AG10803 (cell line): Measurements from ENCODE around the gene CYFIP1.

ENCODE experiments used
- DNase-seq: peaks from one replicate; pipeline ENCODE4 v3.0.0; 2010; ENCODE audit warnings: low read depth
- H3K4me3 ChIP-seq: 2 replicates; pipeline ENCODE4 v1.5.1; 2011; ENCODE audit warnings: mild to moderate bottlenecking, low read length, control low read depth
- TF ChIP-seq, protein P1 (sequence below): conservative IDR thresholded peaks from 2 replicates; pipeline ENCODE4 v1.5.1; 2011; ENCODE audit warnings: mild to moderate bottlenecking, low read length, control low read depth, inconsistent platforms

The CYFIP1 gene

DNA sequence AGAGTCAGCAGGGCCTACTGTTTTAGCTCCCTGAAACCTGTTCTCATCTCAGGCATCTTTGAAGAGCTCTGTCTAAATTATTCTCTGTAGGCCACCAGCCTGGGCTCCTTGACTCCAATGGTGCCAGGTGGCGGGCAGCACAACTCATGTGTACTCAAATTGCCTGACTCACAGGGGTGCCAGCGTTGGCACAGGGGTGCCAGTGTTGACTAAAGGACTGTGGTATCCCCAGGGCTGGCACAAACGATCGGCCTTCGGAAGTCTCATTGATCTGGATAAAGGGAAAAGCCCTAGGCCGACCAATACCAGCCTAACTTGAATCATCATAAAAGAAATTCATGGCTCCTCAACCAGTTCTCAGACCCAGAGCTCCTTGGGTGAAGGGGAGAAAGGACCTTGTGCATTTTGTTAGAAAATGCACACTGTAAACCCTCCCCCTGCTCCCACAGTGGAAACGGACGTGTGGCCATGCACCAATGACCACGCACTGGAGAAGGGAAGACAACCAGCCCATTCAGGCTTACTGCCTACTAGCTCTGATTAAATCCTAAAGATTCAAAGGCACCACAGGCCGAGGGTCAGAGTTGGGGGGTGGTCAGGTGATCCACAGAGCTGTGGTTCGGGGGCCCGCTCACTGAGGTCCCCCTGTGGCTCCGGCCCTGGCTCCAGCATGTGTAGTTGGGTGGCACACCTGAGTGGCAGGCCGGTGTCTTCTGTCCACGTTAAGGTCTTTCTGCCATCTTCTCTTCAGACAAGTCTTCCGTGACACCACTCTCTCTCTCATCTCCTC lies 72.8 kb downstream of the CYFIP1 start:
- TF ChIP-seq, protein P1, sequence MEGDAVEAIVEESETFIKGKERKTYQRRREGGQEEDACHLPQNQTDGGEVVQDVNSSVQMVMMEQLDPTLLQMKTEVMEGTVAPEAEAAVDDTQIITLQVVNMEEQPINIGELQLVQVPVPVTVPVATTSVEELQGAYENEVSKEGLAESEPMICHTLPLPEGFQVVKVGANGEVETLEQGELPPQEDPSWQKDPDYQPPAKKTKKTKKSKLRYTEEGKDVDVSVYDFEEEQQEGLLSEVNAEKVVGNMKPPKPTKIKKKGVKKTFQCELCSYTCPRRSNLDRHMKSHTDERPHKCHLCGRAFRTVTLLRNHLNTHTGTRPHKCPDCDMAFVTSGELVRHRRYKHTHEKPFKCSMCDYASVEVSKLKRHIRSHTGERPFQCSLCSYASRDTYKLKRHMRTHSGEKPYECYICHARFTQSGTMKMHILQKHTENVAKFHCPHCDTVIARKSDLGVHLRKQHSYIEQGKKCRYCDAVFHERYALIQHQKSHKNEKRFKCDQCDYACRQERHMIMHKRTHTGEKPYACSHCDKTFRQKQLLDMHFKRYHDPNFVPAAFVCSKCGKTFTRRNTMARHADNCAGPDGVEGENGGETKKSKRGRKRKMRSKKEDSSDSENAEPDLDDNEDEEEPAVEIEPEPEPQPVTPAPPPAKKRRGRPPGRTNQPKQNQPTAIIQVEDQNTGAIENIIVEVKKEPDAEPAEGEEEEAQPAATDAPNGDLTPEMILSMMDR = no peak
- no peak overlapping the region for H3K4me3 ChIP-seq
- no peak for DNase-seq

DNA sequence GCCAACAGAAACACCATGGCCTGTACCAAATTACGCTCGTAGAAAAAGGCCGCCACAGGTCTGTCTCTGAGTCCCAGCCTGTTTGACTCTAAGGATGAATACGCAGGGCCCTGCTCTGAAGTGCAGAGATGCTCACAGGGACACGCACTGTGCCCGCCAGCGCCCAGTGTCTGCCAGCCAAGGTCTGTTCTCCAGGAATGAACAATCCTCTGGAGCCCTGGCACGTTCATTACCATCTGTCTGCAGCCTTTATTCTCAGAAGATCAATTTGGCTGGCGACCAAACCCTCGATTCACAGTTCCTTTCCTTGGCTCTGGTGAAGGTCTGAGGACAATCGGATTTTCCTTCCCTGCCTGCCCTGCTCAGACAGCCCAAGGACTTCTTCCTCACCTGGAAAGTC lies 75.4 kb downstream of the CYFIP1 start:
- H3K4me3 ChIP-seq = no peak overlapping the region
- peak; percentile 4 for DNase-seq
- TF ChIP-seq, protein P1 = no peak

DNA sequence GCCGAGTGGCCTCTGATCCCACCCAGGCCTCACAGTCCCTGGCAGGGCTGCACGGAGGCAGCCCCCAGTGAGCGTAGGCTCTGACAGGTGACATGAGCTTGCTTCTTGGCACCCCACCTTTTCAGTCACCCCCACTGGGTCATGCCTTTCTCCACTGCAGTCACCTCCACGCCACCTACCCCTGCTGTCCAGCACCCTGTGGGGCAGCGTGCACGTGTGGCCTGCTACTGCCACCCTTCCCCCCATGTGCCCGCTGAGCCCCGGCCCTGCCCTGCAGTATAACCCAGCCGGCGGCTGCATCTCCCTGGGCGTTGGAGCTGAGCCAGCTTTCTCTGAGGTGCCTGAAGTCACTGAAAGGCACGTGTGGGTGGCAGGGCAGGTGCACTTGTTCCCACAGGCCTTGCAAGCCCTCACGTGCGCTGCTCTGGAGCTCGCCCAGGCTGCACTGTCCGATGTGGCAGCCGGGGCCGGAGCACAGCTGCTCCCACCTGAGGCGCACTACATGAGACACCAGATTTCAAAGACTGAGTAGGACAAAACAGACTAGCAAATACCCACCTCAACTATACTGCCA lies 76.1 kb downstream of the CYFIP1 start:
- DNase-seq = no peak
- H3K4me3 ChIP-seq = no peak overlapping the region
- TF ChIP-seq, protein P1 = no peak

DNA sequence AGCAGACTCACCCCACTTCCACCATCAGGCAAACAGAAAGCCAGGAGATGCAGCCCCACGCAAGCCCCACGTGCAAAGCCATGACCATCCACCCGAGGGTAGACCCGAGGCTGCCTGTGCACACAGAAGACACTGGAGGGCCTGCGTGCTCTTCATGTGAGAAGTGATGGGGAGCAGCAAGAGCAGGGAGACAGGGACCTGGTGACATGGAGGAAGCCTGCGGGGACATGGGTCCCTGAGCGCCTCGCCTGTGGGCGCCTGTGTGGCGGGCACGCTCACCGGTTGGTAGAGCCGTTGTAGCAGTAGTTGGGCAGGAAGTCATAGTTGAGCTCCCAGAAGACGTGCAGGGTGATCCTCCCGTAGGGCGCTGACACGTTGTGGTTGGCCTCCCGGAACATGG lies 76.7 kb downstream of the CYFIP1 start:
- TF ChIP-seq, protein P1 = no peak
- H3K4me3 ChIP-seq = no peak overlapping the region
- no peak for DNase-seq

DNA sequence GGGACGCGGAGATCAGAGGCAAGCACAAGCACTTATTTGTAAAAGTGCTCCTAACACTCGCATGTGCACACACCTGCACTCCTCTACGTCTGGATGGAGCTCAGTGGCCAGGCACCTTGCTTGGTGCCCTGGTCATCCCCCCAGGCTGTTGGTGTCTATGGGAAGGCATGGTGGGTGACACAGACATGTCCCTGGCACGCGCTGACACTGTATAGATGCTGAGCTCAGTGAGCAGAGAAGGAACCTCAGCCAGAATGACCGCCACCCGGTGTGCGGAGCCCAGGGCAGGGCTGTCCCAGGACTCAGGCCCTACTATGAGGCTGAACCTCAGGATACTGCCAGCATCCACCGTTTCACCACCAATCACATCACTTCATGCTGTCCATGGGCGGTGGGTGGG lies 77.2 kb downstream of the CYFIP1 start:
- no peak for DNase-seq
- TF ChIP-seq, protein P1 = no peak
- no peak overlapping the region for H3K4me3 ChIP-seq

DNA sequence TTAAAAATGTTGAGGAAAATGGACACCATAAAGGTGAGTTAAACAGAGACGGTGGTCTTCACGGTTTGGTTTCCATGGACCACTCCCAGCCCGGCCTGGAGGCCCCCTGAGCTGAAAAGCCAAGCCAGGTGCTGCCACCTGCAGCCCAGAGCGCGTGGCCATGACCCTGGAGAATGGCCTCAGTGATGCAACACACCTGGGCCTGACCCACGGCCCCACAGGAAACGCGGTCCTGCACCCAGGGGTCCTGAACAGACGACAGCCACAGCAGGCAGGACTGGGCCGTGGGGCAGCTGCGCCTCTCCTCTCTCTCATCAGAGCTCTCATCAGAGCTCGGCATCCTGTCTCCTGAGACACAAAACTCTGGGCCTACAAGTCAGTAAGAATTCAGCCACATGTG lies 77.6 kb downstream of the CYFIP1 start:
- H3K4me3 ChIP-seq = no peak overlapping the region
- TF ChIP-seq, protein P1 = no peak
- DNase-seq = no peak

DNA sequence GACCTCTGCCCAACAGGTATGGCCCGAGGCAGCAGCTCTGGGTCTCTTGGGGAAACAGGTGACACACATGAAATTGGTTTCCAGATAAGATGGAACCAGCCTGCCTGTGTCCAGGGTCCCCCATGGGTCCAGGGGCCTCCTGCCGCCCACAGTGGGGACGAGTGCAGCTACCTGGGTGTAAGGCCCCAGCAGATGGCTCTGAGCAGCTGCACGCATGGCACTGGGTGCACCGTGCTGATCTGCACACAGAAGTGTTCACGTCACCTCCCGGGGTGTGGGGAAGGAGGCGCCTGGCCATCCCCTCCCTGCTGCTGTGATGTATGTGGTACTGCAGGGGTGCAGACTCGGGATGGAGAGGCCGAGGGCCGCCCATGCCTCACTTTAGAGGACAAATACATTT lies 78.1 kb downstream of the CYFIP1 start:
- no peak for DNase-seq
- TF ChIP-seq, protein P1 = no peak
- no peak overlapping the region for H3K4me3 ChIP-seq
